AG04450 (cell line): ENCODE data around the gene HAUS2. TPM values are rescaled to one million over a fixed set of nuclear protein-coding genes. Genes with fewer than 3 reads are reported as not detected.

Experiments
- CTCF ChIA-PET: fragments of 300-600, 350-600 bp; formaldehyde crosslinking; extraction: SDS; loops from one replicate; lab custom pipeline; 2022; ENCODE audit warnings: antibody characterized with exemption, inconsistent platforms; lab: Charles Lee
- POLR2A ChIA-PET: fragments of 350-600 bp; formaldehyde crosslinking; extraction: SDS; loops from one replicate; lab custom pipeline; 2021; ENCODE audit warnings: antibody characterized with exemption, inconsistent platforms; lab: Yijun Ruan, JAX
- DNase-seq: peaks from one replicate; pipeline ENCODE4 v3.0.0-alpha.2; 2011; ENCODE audit warnings: low read depth, low spot score
- H3K27ac ChIP-seq: one replicate; pipeline ENCODE4 v1.5.1; 2012; ENCODE audit warnings: low read depth, low read length, control low read depth
- H3K27me3 ChIP-seq: one replicate; pipeline ENCODE4 v1.6.0; 2012; ENCODE audit warnings: low read length; ENCODE audit not compliant: control insufficient read depth, insufficient read depth
- H3K4me3 ChIP-seq: 2 replicates; pipeline ENCODE4 v1.5.1; 2011; ENCODE audit warnings: mild to moderate bottlenecking, low read depth, low read length, control low read depth
- H3K9me3 ChIP-seq: 2 replicates; pipeline ENCODE4 v1.5.1; 2012; ENCODE audit warnings: low read length; ENCODE audit not compliant: control insufficient read depth, insufficient read depth
- CTCF ChIP-seq: IDR thresholded peaks from 2 replicates; pipeline ENCODE4 v1.5.1; 2011; ENCODE audit warnings: low read depth, low read length, control low read depth, inconsistent platforms
- polyA plus RNA-seq: library from polyadenylated mRNA; depleted of rRNA; stranded (reverse); fragments of >200 nt; gene quantifications from 2 replicates; pipeline ENCODE4 v1.2.3, GENCODE V29; 2011

Gene HAUS2
- polyA plus RNA-seq, 1 experiment = 30.6 TPM

- Histone ChIP-seq H3K9me3 (no peaks in the 10 kb centered on the region), H3K27ac (no peak overlapping the region), H3K4me3 (no peak overlapping the region), H3K27me3 (no peaks in the 10 kb centered on the region)
- DNase-seq = no peak
- ChIA-PET POLR2A (no interaction called here), CTCF (no interaction called here)
- TF ChIP-seq CTCF = no peak
Measured at GRCh38 chr15:42605796-42606195, 57.2 kb downstream of the HAUS2 start.

- no peak overlapping the region for H3K27ac ChIP-seq
- no peak for TF ChIP-seq CTCF
- H3K4me3 ChIP-seq = no peak overlapping the region
- H3K27me3 ChIP-seq = no peaks in the 10 kb centered on the region
- no peak for DNase-seq
- ChIA-PET POLR2A (no interaction called here), CTCF (no interaction called here)
- H3K9me3 ChIP-seq = no peaks in the 10 kb centered on the region
Measured at GRCh38 chr15:42608110-42608531, 59.5 kb downstream of the HAUS2 start.

- DNase-seq = no peak
- H3K27me3 ChIP-seq = no peaks in the 10 kb centered on the region
- no peak for TF ChIP-seq CTCF
- no peak overlapping the region for H3K27ac ChIP-seq
- CTCF ChIA-PET = no interaction called here
- H3K9me3 ChIP-seq = no peaks in the 10 kb centered on the region
- POLR2A ChIA-PET = no interaction called here
- H3K4me3 ChIP-seq = no peak overlapping the region
Measured at GRCh38 chr15:42608752-42609488, 60.3 kb downstream of the HAUS2 start.

- H3K27ac ChIP-seq = no peak overlapping the region
- no peak overlapping the region for H3K4me3 ChIP-seq
- no peak for TF ChIP-seq CTCF
- H3K9me3 ChIP-seq = no peaks in the 10 kb centered on the region
- H3K27me3 ChIP-seq = no peaks in the 10 kb centered on the region
- ChIA-PET CTCF (no interaction called here), POLR2A (no interaction called here)
- DNase-seq = no peak
Measured at GRCh38 chr15:42611532-42611931, 62.9 kb downstream of the HAUS2 start.

- ChIA-PET POLR2A (no interaction called here), CTCF (interaction anchor here (0.7 kb wide), 1 partner anchor 475 kb away, joined by 3 read pairs; no protein-coding TSS in a partner anchor)
- Histone ChIP-seq H3K27ac (no peak overlapping the region), H3K9me3 (no peaks in the 10 kb centered on the region), H3K4me3 (no peak overlapping the region), H3K27me3 (no peaks in the 10 kb centered on the region)
- no peak for TF ChIP-seq CTCF
- no peak for DNase-seq
Measured at GRCh38 chr15:42612367-42612912, 63.8 kb downstream of the HAUS2 start.
